HepG2 (cell line): ENCODE measurements around the gene PLEKHN1. TPM values are rescaled to one million over a fixed set of nuclear protein-coding genes. Genes with fewer than 3 reads are reported as not detected.
A peak's percentile ranks its signal among the peaks of the same experiment; 100 is the strongest.

Experiments used
- CSRNP1 ChIP-seq: sonication (generic); formaldehyde crosslinking; IDR thresholded peaks from 2 replicates; pipeline ENCODE4 v1.8.1; 2023; ENCODE audit warnings: mild to moderate bottlenecking, missing genetic modification reagents
- ETV6 ChIP-seq: sonication (generic); formaldehyde crosslinking; conservative IDR thresholded peaks from 2 replicates; pipeline ENCODE4 v1.4.0; 2020; ENCODE audit warnings: missing genetic modification reagents
- GTF3A ChIP-seq: sonication (generic); formaldehyde crosslinking; conservative IDR thresholded peaks from 2 replicates; pipeline ENCODE4 v1.4.0; 2020; ENCODE audit warnings: mild to moderate bottlenecking, missing genetic modification reagents
- PHF5A ChIP-seq: IDR thresholded peaks from one replicate; pipeline ENCODE4 v1.6.1; 2018; ENCODE audit warnings: low read depth, missing genetic modification reagents; ENCODE audit not compliant: unreplicated experiment
- ZBED4 ChIP-seq: sonication (generic); formaldehyde crosslinking; IDR thresholded peaks from 2 replicates; pipeline ENCODE4 v1.4.0; 2020; ENCODE audit warnings: missing genetic modification reagents, borderline replicate concordance
- ZFY ChIP-seq: sonication (generic); formaldehyde crosslinking; IDR thresholded peaks from 2 replicates; pipeline ENCODE4 v1.4.0; 2020; ENCODE audit warnings: missing genetic modification reagents
- ZNF142 ChIP-seq: sonication (generic); formaldehyde crosslinking; IDR thresholded peaks from 2 replicates; pipeline ENCODE4 v1.4.0; 2020; ENCODE audit warnings: missing genetic modification reagents
- ZNF264 ChIP-seq: sonication (generic); formaldehyde crosslinking; IDR thresholded peaks from 2 replicates; pipeline ENCODE4 v1.4.0; 2020; ENCODE audit warnings: missing genetic modification reagents
- ZNF343 ChIP-seq: sonication (generic); formaldehyde crosslinking; IDR thresholded peaks from 2 replicates; pipeline ENCODE4 v1.4.0; 2020; ENCODE audit warnings: mild to moderate bottlenecking, missing genetic modification reagents
- ZNF503 ChIP-seq: sonication (generic); formaldehyde crosslinking; IDR thresholded peaks from 2 replicates; pipeline ENCODE4 v1.4.0; 2020; ENCODE audit warnings: missing genetic modification reagents
- ZNF710 ChIP-seq: sonication (generic); formaldehyde crosslinking; IDR thresholded peaks from 2 replicates; pipeline ENCODE4 v1.5.0; 2020; ENCODE audit warnings: mild to moderate bottlenecking, missing genetic modification reagents, borderline replicate concordance
- polyA plus RNA-seq, 8 experiments: library from polyadenylated mRNA; depleted of rRNA in 3 of 8; stranded (reverse) in 7 of 8; unstranded in 1 of 8; fragments of >200 nt; fragmentation: Illumina TruSeq in 4 of 8; extraction: Trizol in 4 of 8; gene quantifications; 2 replicates each; pipeline versions ENCODE4 v1.2.1 to v1.2.3, GENCODE V29; 2011 to 2016; ENCODE audit warnings: low read depth in 4 of 8, missing spikeins in 1 of 8, mixed read lengths in 1 of 8; ENCODE audit not compliant: insufficient read depth in 1 of 8
- total RNA-seq, 5 experiments: library from RNA; depleted of rRNA; stranded (reverse); fragments of >200 nt; fragmentation: Illumina TruSeq; extraction: Trizol; gene quantifications; 2 replicates each; pipeline ENCODE4 v1.2.3, GENCODE V29; 2016; ENCODE audit warnings: low read depth in 1 of 5

Gene PLEKHN1
- total and polyA plus RNA-seq, 2 of the 13 experiments (the other 11 are each of a cell fraction or from before 2014, with no cell fraction given), result 0.42 to 0.58 TPM

- no peak for TF ChIP-seq CSRNP1 (CRISPR knock-in tag)
- 0 out of 2 replicates have a peak, but pooled peaks have one; percentile 16 for TF ChIP-seq ZNF142 (CRISPR knock-in tag)
- no peak; the same call in 1 of the 2 replicates for TF ChIP-seq ZNF343
- no peak for TF ChIP-seq ZBED4
- TF ChIP-seq ETV6 (CRISPR knock-in tag), result 0 out of 2 replicates have a peak, but pooled peaks have one; percentile 20
- 0 out of 2 replicates have a peak, but pooled peaks have one; percentile 36 for TF ChIP-seq ZNF710 (CRISPR knock-in tag)
- TF ChIP-seq ZFY (CRISPR knock-in tag), result peak; percentile 56; the same call in 1 of the 2 replicates
- TF ChIP-seq GTF3A, result no peak
- TF ChIP-seq ZNF503, result no peak
- TF ChIP-seq ZNF264 (CRISPR knock-in tag), result peak; percentile 21; the same call in 1 of the 2 replicates
- TF ChIP-seq PHF5A, result peak; percentile 31
These were observed 38.8 kb downstream of the PLEKHN1 start (continued) for GRCh38 chr1:1004780-1005697.
